HG02970 (cell line): Measurements from ENCODE around the gene SLC2A13.

Source experiments
- ATAC-seq: cut with Tn5 transposase; IDR thresholded peaks from one replicate; pipeline ENCODE4 v1.9.1; 2021; ENCODE audit warnings: mild to moderate bottlenecking, moderate library complexity, moderate number of reproducible peaks; ENCODE audit not compliant: unreplicated experiment, low FRiP score

The SLC2A13 gene

GRCh38 chr12:40002178-40003169, 103.4 kb downstream of the SLC2A13 start:
- no peak for ATAC-seq

GRCh38 chr12:40001406-40001805, 104.5 kb downstream of the SLC2A13 start:
- ATAC-seq: no peak

GRCh38 chr12:40000884-40001283, 105.0 kb downstream of the SLC2A13 start:
- no peak for ATAC-seq

GRCh38 chr12:39993268-39993667, 112.6 kb downstream of the SLC2A13 start:
- no peak for ATAC-seq

- ATAC-seq: peak; percentile 81
Measured at GRCh38 chr12:39990122-39991101, 115.5 kb downstream of the SLC2A13 start.

- no peak for ATAC-seq
Measured at GRCh38 chr12:39989501-39989900, 116.4 kb downstream of the SLC2A13 start.

GRCh38 chr12:39988574-39988973, 117.3 kb downstream of the SLC2A13 start:
- ATAC-seq: no peak

GRCh38 chr12:39986674-39987073, 119.2 kb downstream of the SLC2A13 start:
- ATAC-seq: no peak

- ATAC-seq: no peak
Measured at GRCh38 chr12:39984670-39985069, 121.2 kb downstream of the SLC2A13 start.

GRCh38 chr12:39975374-39975918, 130.4 kb downstream of the SLC2A13 start:
- no peak for ATAC-seq

GRCh38 chr12:39972119-39972518, 133.8 kb downstream of the SLC2A13 start:
- ATAC-seq: no peak

GRCh38 chr12:39971348-39971747, 134.5 kb downstream of the SLC2A13 start:
- no peak for ATAC-seq

GRCh38 chr12:39966721-39967120, 139.2 kb downstream of the SLC2A13 start:
- ATAC-seq: no peak

GRCh38 chr12:39966256-39966655, 139.6 kb downstream of the SLC2A13 start:
- ATAC-seq: no peak

GRCh38 chr12:39959467-39959866, 146.4 kb downstream of the SLC2A13 start:
- ATAC-seq: no peak

GRCh38 chr12:39959031-39959430, 146.8 kb downstream of the SLC2A13 start:
- no peak for ATAC-seq

GRCh38 chr12:39958377-39958776, 147.5 kb downstream of the SLC2A13 start:
- no peak for ATAC-seq

GRCh38 chr12:39956725-39957124, 149.2 kb downstream of the SLC2A13 start:
- no peak for ATAC-seq

GRCh38 chr12:39946361-39947280, 159.3 kb downstream of the SLC2A13 start:
- no peak for ATAC-seq

- no peak for ATAC-seq
Measured at GRCh38 chr12:39937119-39937518, 168.8 kb downstream of the SLC2A13 start.
